ENCODE measurements around the gene C1orf21.

The C1orf21 gene

GRCh38 chr1:184485751-184486723 is 99.2 kb downstream of the C1orf21 start:
- no peak for DNase-seq (ENCODE audit: low read depth)

GRCh38 chr1:184486761-184487445 is 100.1 kb downstream of the C1orf21 start:
- no peak for DNase-seq (ENCODE audit: low read depth)

GRCh38 chr1:184487531-184488193 is 100.8 kb downstream of the C1orf21 start:
- DNase-seq (ENCODE audit: low read depth) = no peak

GRCh38 chr1:184489908-184490307 is 103.1 kb downstream of the C1orf21 start:
- DNase-seq (ENCODE audit: low read depth) = no peak

- DNase-seq (ENCODE audit: low read depth) = no peak
These were observed 105.7 kb downstream of the C1orf21 start for GRCh38 chr1:184492536-184492935.

- no peak for DNase-seq (ENCODE audit: low read depth)
These were observed 107.2 kb downstream of the C1orf21 start for GRCh38 chr1:184493987-184494388.

- no peak for DNase-seq (ENCODE audit: low read depth)
These were observed 108.1 kb downstream of the C1orf21 start for GRCh38 chr1:184494929-184495328.

- no peak for DNase-seq (ENCODE audit: low read depth)
These were observed 111.3 kb downstream of the C1orf21 start for GRCh38 chr1:184497959-184498723.

- DNase-seq (ENCODE audit: low read depth) = no peak
These were observed 112.8 kb downstream of the C1orf21 start for GRCh38 chr1:184499616-184500015.

GRCh38 chr1:184502161-184502560 is 115.3 kb downstream of the C1orf21 start:
- no peak for DNase-seq (ENCODE audit: low read depth)

- DNase-seq (ENCODE audit: low read depth) = no peak
These were observed 116.5 kb downstream of the C1orf21 start for GRCh38 chr1:184503221-184503749.

GRCh38 chr1:184504040-184504954 is 117.5 kb downstream of the C1orf21 start:
- no peak for DNase-seq (ENCODE audit: low read depth)

GRCh38 chr1:184504955-184505338 is 118.1 kb downstream of the C1orf21 start:
- DNase-seq (ENCODE audit: low read depth) = no peak

GRCh38 chr1:184506481-184506880 is 119.7 kb downstream of the C1orf21 start:
- DNase-seq (ENCODE audit: low read depth) = no peak

GRCh38 chr1:184507165-184507564 is 120.3 kb downstream of the C1orf21 start:
- DNase-seq (ENCODE audit: low read depth) = no peak

- no peak for DNase-seq (ENCODE audit: low read depth)
These were observed 120.9 kb downstream of the C1orf21 start for GRCh38 chr1:184507604-184508280.

- no peak for DNase-seq (ENCODE audit: low read depth)
These were observed 122.3 kb downstream of the C1orf21 start for GRCh38 chr1:184509105-184509504.

- no peak for DNase-seq (ENCODE audit: low read depth)
These were observed 123.3 kb downstream of the C1orf21 start for GRCh38 chr1:184510110-184510509.

- no peak for DNase-seq (ENCODE audit: low read depth)
These were observed 125.9 kb downstream of the C1orf21 start for GRCh38 chr1:184512724-184513123.

- DNase-seq (ENCODE audit: low read depth) = no peak
These were observed 126.6 kb downstream of the C1orf21 start for GRCh38 chr1:184513421-184513820.

Data from stimulated activated CD8-positive, alpha-beta memory T cell treated with anti-CD3 and anti-CD28 coated beads, Interleukin-12 subunit alpha, Interleukin-12 subunit beta, amount 100 ng/mL, for 1 hour (primary cell).